GM19468 (cell line): ENCODE results near the gene SYT6.

Experiments
- ATAC-seq: cut with Tn5 transposase; IDR thresholded peaks from one replicate; pipeline ENCODE4 v1.9.1; 2021; ENCODE audit warnings: mild to moderate bottlenecking, moderate library complexity, moderate number of reproducible peaks; ENCODE audit not compliant: unreplicated experiment; ENCODE audit errors: extremely low read depth

Gene SYT6, protein sequence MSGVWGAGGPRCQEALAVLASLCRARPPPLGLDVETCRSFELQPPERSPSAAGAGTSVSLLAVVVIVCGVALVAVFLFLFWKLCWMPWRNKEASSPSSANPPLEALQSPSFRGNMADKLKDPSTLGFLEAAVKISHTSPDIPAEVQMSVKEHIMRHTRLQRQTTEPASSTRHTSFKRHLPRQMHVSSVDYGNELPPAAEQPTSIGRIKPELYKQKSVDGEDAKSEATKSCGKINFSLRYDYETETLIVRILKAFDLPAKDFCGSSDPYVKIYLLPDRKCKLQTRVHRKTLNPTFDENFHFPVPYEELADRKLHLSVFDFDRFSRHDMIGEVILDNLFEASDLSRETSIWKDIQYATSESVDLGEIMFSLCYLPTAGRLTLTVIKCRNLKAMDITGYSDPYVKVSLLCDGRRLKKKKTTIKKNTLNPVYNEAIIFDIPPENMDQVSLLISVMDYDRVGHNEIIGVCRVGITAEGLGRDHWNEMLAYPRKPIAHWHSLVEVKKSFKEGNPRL

DNA sequence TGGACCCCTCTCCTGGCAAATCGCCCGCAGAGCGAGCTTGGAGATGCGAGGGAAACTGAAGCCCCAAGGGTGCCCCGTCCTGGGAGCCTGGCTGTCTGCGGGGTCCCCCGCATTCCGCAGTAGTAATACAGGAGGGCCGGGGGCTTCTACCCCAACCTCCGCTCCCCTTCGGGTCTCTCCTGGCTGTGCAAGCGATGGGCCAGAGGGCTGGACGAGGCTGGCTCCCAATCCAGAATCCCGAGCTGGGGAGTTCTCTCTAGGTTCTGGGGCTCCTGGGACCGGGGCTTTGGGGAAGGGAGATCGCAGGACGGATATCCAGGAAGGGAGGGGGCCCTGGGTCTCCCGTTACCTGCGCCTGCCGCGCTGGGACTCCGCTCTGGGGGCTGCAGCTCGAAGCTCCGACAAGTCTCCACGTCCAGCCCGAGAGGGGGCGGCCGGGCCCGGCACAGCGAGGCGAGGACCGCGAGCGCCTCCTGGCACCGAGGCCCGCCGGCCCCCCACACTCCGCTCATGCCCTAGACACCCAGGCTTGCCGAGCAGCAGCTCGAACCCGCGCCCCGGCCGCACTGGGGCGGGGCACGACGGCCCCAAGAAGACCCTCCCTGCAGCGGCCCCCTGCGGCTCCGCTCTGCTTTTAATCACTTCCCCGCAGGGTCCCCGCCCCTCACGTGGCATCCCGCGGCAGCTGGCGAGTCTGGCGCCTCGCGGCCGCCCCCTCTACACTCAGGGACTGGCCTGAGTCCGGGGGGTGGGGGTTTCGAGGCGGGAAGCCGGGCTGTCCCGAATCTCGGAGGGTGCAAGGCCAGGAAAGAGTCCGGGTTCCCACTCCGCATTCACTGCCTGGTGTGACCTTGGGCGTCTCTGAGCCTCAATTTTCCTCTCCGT is at the start of gene SYT6:
Gene SYT6 (minus strand): TSS at position 609 of the 885 bp plus-strand sequence. CDS start 97 bp downstream, at position 512.
- ATAC-seq = no peak

DNA sequence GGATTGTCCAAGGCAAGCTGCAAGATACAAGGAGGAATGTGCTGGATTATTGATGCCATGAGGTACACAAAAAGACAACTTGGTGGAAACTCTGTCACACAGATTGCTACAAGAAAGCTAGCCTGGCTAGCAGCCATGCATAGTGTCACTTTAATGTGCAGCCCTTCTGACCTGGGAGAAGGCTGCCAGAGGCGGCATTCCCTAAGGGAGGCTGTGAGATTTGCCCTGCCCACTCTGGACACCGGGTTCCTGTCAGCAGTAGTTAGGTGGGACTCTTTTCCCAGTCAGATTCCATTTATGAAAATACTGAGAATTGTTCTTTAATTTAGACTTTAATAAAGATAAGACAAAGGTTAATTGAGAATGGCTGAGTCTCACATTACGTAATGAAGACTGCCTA is 47.8 kb upstream of the SYT6 start:
- no peak for ATAC-seq

DNA sequence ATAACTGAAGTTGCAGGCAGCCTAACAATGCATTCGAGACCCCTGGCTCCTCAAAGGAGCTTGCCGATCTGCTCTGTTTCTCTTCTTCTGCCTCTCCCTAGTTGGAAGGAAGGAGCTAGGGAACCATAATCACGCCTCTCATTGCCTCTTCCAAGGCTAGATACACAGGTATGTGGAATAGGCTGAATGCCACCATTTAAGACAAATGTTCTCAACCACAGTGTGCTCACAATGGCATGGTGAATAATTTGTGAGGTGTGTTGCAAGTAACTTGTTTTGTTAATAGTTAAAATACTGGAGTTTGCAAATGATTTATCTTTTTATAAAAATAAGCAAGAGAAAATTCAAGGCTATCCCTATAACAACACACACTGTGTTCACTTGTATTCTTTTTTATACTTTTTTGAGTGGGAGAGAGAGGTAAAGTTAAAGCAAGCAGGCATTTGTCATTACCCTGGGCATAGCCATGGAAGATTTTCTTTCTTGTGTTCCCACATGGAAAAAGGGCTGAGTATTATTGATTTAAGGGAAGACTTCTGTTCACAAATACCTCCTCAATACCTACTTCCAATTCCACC is 45.4 kb upstream of the SYT6 start:
- ATAC-seq = no peak

- no peak for ATAC-seq
Measured at GRCh38 chr1:114196992-114197907, 43.6 kb upstream of the SYT6 start.

DNA sequence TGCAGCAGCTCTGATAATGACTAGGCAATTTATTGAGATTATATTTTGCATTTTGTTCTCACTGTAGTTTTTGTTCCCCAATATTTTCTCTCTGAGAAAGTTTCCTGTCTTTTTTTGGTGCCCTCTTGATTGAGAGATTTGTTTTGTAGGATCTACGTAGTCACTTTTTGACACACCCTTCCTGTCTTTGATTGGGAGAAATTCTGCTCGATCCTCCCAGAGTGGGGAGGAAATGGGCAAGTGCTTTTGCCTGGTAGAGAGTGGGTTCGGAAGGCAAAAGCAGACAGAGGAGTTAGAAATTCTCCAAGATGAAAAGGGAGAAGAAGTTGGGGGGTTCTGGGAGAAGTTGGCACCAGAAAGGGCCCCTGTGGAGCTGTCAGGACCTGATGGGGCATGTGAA is 42.1 kb upstream of the SYT6 start:
- no peak for ATAC-seq

- ATAC-seq = no peak
Measured at GRCh38 chr1:114192328-114192727, 38.7 kb upstream of the SYT6 start.

DNA sequence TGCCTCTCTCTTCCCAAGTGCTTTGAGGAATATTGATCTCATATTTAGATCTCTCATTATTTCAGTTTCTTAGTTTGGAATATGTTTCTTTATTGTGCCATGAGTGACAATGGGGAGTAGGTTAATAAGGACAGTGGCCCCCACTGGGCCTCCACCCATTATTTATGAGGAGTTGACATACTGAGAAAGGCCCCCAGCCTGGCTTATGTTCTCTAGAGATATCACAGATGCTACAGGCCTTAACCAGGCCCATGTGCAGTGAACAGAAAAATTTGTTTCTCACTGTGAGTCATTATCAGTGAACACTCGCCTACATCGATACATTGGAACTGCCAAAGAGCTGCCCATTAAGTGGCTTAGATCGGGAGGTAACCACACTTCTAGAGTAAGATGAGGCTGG is 35.7 kb upstream of the SYT6 start:
- no peak for ATAC-seq

DNA sequence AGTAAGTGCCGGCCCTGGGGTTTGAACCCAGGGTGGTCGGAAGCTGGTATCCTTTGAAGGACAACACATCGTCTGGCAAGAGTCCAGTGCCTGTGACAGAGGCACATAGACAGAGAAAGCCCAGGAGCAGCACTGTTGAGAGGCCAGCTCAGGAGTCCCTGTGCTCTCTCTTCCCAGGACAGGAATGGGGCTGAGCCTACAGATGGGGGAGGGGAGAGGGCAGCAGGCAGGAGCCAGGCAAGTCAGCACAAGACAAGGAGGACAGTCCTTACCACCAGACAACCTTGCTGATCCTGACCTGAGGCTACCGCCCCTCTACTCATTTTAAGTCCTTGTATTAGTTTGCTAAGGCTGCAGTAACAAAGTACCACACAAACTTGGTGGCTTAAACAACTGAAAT is 27.7 kb upstream of the SYT6 start:
- no peak for ATAC-seq

- ATAC-seq = no peak
Measured at GRCh38 chr1:114180742-114181141, 27.1 kb upstream of the SYT6 start.

DNA sequence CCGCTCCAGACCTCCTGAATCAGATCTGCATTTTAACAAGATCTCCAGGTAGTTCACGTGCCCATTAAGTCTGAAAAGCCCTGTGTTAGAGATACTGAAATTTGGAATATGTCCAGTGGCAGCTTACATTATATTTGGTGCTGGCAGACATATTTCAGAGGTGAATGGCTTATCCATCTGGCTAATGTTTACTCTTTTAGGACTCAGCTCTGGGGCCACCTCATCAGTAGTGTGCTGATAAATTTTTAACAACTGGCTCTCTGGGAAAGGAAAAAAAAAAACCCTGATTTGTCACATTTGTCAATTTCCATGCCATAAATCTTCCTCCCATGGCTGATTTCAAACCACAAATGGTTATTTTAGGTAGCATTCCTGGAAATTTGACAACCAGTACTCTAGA is 25.3 kb upstream of the SYT6 start:
- ATAC-seq = no peak

GRCh38 chr1:114177282-114177681 is 23.6 kb upstream of the SYT6 start:
- ATAC-seq = no peak

GRCh38 chr1:114176366-114176765 is 22.7 kb upstream of the SYT6 start:
- no peak for ATAC-seq

GRCh38 chr1:114173680-114174079 is 20.0 kb upstream of the SYT6 start:
- ATAC-seq = no peak

DNA sequence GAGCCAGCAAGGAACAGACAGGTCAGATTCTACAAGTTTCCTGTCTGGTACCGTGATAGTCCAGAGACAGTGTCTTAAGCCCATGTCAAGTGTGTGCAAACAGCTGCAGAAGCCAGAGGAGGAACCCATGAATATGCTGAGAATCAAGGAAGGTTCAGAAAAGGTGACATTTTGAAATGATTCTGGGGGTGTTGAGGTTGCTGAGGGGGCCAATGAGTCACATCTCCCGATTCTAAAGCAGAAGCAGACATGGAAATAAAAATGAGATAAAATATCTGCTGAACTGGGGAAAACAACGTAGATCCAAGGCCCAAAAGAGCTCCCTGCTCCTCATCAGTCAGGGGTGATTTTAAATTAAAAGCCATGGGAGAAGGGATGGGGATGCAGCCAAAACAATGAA is 15.8 kb upstream of the SYT6 start:
- ATAC-seq = no peak

DNA sequence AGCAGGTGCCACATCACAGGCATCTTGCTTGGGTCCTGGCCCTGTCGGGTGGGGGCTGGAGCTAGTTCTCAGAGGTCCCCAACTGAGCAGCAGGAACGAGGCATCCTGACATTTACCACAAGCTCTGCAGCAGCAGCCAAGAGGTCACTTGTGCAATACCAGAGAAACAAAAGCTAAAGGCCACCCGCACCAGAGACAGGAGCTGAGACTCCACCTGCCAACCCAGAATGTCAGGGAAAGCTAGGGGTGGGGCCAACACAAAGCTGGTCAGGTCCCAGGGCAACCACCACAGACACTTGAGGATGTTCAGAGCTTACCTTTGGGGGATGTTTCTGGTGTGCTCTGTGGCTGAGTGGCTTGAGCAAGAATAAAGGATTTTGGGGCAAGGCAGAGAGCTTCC is 13.6 kb upstream of the SYT6 start:
- no peak for ATAC-seq

GRCh38 chr1:114164840-114165543 is 11.3 kb upstream of the SYT6 start:
- ATAC-seq = no peak

GRCh38 chr1:114159941-114160340 is 6.3 kb upstream of the SYT6 start:
- no peak for ATAC-seq

DNA sequence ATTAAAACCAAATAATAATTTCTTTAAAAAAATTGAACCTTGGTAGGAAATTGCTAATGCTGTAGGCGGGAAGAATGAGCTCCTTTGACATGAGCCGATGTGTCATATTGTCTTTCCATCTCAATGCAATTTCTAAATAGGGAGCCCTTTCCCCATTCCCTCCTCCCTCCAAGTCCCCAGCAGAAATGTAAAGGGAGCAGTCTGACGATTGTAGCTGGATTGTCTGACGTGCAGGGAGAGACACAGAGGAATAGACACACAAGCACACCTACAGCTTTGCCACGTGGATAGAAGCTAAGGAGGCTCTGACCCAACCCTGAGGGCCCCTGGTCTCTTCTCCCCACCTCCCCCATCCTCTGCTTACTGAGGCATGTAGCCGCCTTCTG is 3.6 kb upstream of the SYT6 start:
- no peak for ATAC-seq
